ENCODE results near the gene DNAH1.
"Not testable (repeated sequence)": the region's sequence is repeated elsewhere in the genome, so short reads cannot be mapped to it uniquely, and the experiment has no call there.

Gene DNAH1

DNA sequence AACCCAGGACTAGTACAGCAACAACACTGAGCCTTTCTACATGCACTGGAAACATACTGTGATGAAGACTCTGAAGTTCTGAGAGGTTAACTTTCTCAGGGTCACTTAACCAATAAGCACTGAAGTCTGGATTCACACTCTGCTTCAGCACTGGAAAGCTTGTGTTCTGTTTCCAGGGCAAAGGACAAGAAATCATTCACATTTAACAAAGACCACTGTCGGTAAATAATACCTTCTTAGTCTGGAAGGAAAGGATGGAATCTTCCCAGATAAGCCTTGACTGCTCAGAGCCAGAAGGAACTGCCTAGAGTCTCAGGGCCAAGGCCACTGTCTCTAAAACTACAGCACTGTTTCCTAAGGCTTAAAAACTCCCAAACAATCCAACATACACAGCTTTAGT is 32.8 kb upstream of the DNAH1 start:
- H3K4me3 ChIP-seq (ENCODE audit: low read depth, low read length), result no peak overlapping the region
- TF ChIP-seq, protein P1, sequence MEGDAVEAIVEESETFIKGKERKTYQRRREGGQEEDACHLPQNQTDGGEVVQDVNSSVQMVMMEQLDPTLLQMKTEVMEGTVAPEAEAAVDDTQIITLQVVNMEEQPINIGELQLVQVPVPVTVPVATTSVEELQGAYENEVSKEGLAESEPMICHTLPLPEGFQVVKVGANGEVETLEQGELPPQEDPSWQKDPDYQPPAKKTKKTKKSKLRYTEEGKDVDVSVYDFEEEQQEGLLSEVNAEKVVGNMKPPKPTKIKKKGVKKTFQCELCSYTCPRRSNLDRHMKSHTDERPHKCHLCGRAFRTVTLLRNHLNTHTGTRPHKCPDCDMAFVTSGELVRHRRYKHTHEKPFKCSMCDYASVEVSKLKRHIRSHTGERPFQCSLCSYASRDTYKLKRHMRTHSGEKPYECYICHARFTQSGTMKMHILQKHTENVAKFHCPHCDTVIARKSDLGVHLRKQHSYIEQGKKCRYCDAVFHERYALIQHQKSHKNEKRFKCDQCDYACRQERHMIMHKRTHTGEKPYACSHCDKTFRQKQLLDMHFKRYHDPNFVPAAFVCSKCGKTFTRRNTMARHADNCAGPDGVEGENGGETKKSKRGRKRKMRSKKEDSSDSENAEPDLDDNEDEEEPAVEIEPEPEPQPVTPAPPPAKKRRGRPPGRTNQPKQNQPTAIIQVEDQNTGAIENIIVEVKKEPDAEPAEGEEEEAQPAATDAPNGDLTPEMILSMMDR (IDR thresholded peaks at IDR 0.05; ENCODE audit: borderline replicate concordance, insufficient read depth, low read depth, low read length), result no peak

DNA sequence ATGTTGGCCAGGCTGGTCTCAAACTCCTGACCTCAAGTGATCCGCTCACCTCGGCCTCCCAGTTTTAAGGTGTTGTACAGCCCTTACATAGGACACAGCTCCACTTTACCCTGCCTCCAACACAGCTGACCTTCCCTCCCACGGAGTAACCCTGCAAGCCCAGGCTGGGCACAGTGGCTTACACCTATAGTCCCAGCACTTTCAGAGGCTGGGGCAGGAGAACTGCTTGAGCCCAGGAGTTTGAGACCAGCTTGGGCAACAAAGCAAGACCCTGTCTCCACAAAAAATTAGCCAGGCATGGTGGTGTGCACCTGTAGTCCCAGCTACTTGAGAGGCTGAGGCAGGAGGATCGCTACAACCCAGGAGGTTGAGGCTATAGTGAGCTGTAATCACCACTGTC is 32.1 kb upstream of the DNAH1 start:
- not testable (repeated sequence) for H3K4me3 ChIP-seq (ENCODE audit: low read depth, low read length)

DNA sequence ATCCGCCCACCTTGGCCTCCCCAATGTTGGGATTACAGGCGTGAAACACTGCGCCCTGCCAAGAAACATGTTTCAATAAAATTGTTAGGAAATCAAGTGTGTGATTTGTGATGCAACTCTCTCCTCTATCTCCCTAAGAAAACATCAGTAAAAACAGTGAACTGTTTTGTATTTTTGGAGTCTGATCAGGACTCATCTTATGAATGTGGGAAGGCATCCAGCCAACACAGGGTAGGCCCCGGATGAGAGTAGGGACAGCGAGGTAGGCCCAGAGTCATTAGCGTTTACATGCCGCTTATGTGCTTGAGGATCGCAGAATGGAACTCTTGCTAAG is 29.4 kb upstream of the DNAH1 start:
- peak overlapping the region; percentile 88 for H3K4me3 ChIP-seq (ENCODE audit: low read depth, low read length)
- TF ChIP-seq, protein P1 (IDR thresholded peaks at IDR 0.05; ENCODE audit: borderline replicate concordance, insufficient read depth, low read depth, low read length), result no peak

DNA sequence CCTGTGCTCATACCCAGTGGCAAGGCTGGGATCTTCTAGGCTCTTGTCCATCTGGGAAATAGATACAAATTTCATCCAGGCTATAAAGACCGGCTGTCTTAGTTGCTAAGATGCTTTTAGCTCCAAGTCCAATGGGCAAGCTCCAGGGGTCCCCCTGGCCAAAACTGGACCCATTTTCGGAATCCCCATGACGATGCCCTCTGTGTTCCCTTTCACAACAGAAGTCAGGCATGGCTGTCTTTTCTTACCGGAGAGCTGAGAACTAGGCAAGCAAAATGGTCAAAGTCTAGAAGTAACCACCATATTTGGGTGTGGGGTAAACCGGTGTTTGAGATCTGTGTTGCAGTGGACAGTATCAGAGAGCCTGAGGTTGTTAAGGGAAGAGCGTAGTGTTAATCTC is 27.4 kb upstream of the DNAH1 start:
- H3K4me3 ChIP-seq (ENCODE audit: low read depth, low read length), result peak overlapping the region; percentile 88
- TF ChIP-seq, protein P1 (IDR thresholded peaks at IDR 0.05; ENCODE audit: borderline replicate concordance, insufficient read depth, low read depth, low read length), result no peak

DNA sequence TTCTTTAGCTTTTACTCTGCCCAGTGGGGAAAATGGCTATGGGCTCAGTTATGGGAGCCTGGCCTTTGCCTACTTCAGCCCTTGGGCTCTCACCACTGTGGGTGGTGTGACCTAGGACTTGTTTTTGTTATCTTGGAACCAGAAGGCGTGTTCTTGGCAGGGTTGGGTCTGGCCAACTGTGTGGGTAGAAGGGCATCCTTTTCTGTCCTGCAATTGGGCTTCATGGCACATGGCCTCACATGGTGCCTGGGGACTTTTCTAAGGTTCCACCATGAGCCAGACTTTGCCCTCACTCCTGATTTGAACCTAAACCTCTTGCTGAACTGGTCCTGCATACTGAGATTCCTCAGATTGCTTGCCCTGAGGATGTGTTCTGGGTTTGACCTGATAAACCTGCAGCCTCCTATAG is 26.8 kb upstream of the DNAH1 start:
- TF ChIP-seq, protein P1 (IDR thresholded peaks at IDR 0.05; ENCODE audit: borderline replicate concordance, insufficient read depth, low read depth, low read length), result no peak
- H3K4me3 ChIP-seq (ENCODE audit: low read depth, low read length), result no peak overlapping the region

DNA sequence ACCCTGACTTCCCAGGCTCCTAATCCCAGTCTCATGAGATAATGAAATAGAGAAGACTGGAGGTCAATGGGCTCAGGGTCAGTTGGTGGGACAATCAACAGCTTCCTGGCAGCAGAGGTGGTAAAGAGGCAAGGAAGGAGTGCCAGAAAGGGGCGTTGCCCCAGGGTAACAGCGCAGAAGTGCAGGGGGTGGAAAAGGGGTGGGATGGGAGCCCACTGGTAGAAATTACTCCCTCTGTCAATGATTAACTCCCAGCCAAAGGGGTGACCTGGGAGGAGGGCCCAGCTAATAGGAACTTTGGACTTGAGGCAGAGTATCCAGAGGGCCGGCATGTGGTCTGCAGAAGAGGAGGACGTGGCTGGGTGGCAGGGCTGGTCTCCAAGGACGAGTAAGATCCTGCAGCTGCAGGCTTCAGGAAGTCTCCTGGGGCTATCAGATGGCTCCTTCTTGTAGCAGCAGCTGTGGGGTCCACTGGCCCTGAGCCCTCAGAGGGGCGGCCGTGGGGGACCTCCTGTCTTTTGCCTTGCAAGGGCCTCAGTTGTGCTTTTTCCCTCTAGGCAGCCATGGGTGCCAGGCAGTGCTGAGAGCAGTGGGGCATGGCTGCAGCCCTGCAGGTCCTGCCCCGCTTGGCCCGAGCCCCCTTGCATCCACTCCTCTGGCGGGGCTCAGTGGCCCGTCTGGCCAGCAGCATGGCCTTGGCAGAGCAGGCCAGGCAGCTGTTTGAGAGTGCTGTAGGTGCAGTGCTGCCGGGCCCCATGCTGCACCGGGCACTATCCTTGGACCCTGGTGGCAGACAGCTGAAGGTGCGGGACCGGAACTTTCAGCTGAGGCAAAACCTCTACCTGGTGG is 26.1 kb upstream of the DNAH1 start:
- TF ChIP-seq, protein P1 (IDR thresholded peaks at IDR 0.05; ENCODE audit: borderline replicate concordance, insufficient read depth, low read depth, low read length), result peak; percentile 25; the same call in 1 of the 2 replicates

DNA sequence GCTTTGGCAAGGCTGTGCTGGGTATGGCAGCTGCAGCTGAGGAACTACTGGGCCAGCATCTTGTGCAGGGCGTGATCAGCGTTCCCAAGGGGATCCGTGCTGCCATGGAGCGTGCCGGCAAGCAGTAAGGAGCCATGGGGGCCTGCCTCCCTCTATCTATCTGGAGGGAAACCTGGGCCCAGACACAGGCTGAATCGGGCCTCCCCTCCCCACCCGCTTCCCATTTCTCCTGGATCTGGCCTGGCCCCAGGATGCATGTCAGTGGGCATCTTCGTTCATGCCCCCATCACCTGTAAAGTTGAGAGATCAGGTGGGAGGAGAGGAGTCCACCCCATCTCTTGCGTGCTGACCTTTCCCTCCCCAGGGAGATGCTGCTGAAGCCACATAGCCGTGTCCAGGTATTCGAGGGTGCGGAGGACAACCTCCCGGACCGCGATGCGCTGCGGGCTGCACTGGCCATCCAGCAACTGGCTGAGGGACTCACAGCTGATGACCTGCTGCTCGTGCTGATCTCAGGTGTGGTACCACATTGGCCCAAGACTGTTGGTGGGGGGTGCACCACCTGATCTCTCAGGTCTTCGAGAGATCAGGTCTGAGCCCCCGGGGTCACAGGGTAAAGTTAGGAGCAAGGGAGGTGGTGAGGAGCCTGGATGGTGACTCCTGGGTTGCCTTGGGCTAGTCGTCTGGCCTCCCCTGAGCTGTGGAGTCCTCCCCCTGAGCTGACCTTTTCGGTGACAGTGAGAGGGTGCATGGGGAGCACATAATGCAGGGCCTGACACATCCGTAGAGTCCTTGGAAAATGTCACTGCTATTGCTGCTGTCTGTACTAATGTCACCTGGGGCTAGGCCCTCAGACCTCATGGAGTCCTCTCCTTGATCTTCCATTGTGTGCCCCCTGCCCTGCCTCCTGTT is 25.3 kb upstream of the DNAH1 start:
- TF ChIP-seq, protein P1 (IDR thresholded peaks at IDR 0.05; ENCODE audit: borderline replicate concordance, insufficient read depth, low read depth, low read length), result no peak
- H3K4me3 ChIP-seq (ENCODE audit: low read depth, low read length), result no peak overlapping the region

More for the DNA sequence above, 26.1 kb upstream of the DNAH1 start:
- H3K4me3 ChIP-seq (ENCODE audit: low read depth, low read length), result no peak overlapping the region
